Urinary bladder (tissue), 4 donors: Measurements from ENCODE around the gene INKA2. TPM values are rescaled to one million over a fixed set of nuclear protein-coding genes. Genes with fewer than 3 reads are reported as not detected.

Source experiments
- DNase-seq: peaks from one replicate; pipeline ENCODE4 v3.0.0-alpha.2; 2015; ENCODE audit errors: extremely low spot score
- H3K27ac ChIP-seq: one replicate; pipeline ENCODE4 v1.5.1; 2013; ENCODE audit warnings: low read depth, mild to moderate bottlenecking, moderate library complexity
- H3K36me3 ChIP-seq: one replicate; pipeline ENCODE4 v1.6.1; 2013; ENCODE audit warnings: mild to moderate bottlenecking, moderate library complexity; ENCODE audit not compliant: insufficient read depth
- H3K4me1 ChIP-seq: one replicate; pipeline ENCODE4 v1.6.1; 2013; ENCODE audit warnings: mild to moderate bottlenecking, moderate library complexity; ENCODE audit not compliant: insufficient read depth
- H3K4me3 ChIP-seq: one replicate; pipeline ENCODE4 v1.5.1; 2013; ENCODE audit warnings: low read depth, low read length
- WGBS: extraction: QIAGEN DNeasy Blood & Tissue Kit; methylation state at CpG from one replicate; pipeline ENCODE4 v1.1.7; 2013; 5-methylcytosine and 5-hydroxymethylcytosine counted together
- polyA plus RNA-seq: library from polyadenylated mRNA; stranded (reverse); fragments of 200-250 nt; gene quantifications from one replicate; pipeline ENCODE4 v1.2.3, GENCODE V29; 2013
- small RNA-seq: library from RNA; depleted of rRNA; stranded (forward); fragments of <200 nt; gene quantifications from one replicate; pipeline ENCODE3, GENCODE V24; 2014
- total RNA-seq: library from RNA; depleted of rRNA; stranded (reverse); fragments of >200 nt; gene quantifications from one replicate; pipeline ENCODE4 v1.2.3, GENCODE V29; 2014
- donor health status: healthy with polysubstance abuse.
- donor health status: healthy.

Gene INKA2
- total and polyA plus RNA-seq, 2 donors: 5.4 to 7.4 TPM

- H3K27ac ChIP-seq: no peak overlapping the region
- WGBS: 47% methylated on average over 1 of the region's 1 CpG
- peaks cover 4% of the 10 kb centered on the region for H3K36me3 ChIP-seq
Observed at GRCh38 chr1:111695801-111696200, 43.4 kb downstream of the INKA2 start.

DNA sequence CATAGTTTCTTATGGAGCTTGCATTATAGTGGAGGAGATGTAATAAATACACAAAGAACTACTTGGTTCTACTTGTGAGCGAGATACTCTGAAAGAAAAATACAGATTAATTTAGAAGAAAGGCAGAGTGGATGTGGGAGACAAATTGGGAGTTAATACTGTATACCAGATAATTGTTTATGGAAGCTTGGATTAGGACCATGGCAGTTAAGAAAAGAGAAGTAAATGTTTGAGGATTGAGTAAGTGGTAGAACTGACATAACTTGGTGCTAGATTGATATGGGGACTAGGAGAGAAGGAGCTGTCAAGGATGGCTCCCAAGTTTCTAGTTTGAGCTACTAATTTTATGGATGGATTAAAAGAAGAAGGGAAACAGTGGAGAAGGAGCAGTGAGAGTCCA, 47.3 kb downstream of the INKA2 start:
- no peak for DNase-seq
- H3K4me3 ChIP-seq: no peak overlapping the region
- H3K4me1 ChIP-seq: no peaks in the 10 kb centered on the region
- no peak overlapping the region for H3K27ac ChIP-seq
- peaks cover 3% of the 10 kb centered on the region for H3K36me3 ChIP-seq
- 91% methylated on average over 1 of the region's 1 CpG for WGBS

More at GRCh38 chr1:111695801-111696200, 43.4 kb downstream of the INKA2 start:
- Histone ChIP-seq H3K4me1 (no peaks in the 10 kb centered on the region), H3K4me3 (no peak overlapping the region)
- DNase-seq: no peak

DNA sequence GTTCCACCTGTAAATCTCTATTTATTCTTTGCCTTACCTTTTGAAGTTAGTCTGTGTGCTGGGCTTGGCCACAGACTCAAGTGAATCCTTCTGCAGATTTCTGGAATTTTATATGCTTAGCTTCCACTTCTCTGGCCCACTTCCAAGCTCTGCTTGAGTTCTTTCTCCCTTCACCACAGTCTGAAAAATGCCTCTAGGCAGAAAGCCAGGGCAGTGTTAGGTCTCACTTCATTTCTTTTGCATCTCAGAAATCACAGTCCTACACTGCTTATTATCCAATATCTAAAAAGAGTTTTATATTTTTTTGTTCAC, 48.9 kb downstream of the INKA2 start:
- peaks cover 3% of the 10 kb centered on the region for H3K36me3 ChIP-seq
- no peak overlapping the region for H3K4me3 ChIP-seq
- H3K4me1 ChIP-seq: no peaks in the 10 kb centered on the region
- H3K27ac ChIP-seq: no peak overlapping the region
- DNase-seq: peak; percentile 46

Small RNA genes lying within 50 kb of the gene (small RNA-seq; reads per million reads assigned to genes)
- 0.50 reads per million, percentile 47 among the genes with 10 or more reads in this experiment for gene INKA2

Other genes starting within 250 kb of the INKA2 start
- 1.6 TPM for gene ADORA3, start 235.8 kb downstream of the INKA2 start, total RNA-seq
- gene ADORA3, start 235.8 kb downstream of the INKA2 start, polyA plus RNA-seq: 8.5 TPM
- 0.74 TPM for gene TMIGD3, start 235.8 kb downstream of the INKA2 start, total RNA-seq
- 5.0 TPM for gene TMIGD3, start 235.8 kb downstream of the INKA2 start, polyA plus RNA-seq
- gene RAP1A, start 119.6 kb downstream of the INKA2 start, total RNA-seq: 89.8 TPM
- gene RAP1A, start 119.6 kb downstream of the INKA2 start, polyA plus RNA-seq: 199 TPM
- 18.9 TPM for gene DDX20, start 16.5 kb upstream of the INKA2 start, total RNA-seq
- 7.4 TPM for gene DDX20, start 16.5 kb upstream of the INKA2 start, polyA plus RNA-seq